Measurements from ENCODE around the gene NLGN1.

The NLGN1 gene

DNA sequence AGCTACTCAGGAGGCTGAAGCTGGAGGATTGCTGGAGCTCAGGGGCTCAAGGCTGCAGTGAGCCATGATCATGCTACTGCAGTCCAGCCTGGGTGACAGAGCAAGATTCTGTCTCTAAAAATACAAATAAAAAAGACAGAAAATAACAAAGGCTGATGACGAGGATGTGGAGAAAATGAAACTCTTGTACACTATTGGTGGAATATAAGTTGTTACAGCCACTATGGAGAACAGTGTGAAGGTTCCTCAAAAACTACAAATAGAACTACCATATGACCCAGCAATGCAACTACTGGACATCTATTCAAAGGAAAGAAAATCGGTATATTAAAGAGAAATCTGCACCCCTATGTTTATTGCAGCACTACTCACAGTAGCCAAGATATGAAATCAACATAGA is 934.8 kb downstream of the NLGN1 start:
- H3K9me3 ChIP-seq (ENCODE audit: severe bottlenecking): no peaks in the 10 kb centered on the region
- H3K27me3 ChIP-seq (ENCODE audit: insufficient read depth, poor library complexity, severe bottlenecking): no peaks in the 10 kb centered on the region
- no peaks in the 10 kb centered on the region for H3K36me3 ChIP-seq (ENCODE audit: low read depth)
- no peak for ATAC-seq (ENCODE audit: low read depth)
- H3K4me1 ChIP-seq (ENCODE audit: insufficient read depth, poor library complexity, severe bottlenecking): no peaks in the 10 kb centered on the region
- TF ChIP-seq, protein P1, sequence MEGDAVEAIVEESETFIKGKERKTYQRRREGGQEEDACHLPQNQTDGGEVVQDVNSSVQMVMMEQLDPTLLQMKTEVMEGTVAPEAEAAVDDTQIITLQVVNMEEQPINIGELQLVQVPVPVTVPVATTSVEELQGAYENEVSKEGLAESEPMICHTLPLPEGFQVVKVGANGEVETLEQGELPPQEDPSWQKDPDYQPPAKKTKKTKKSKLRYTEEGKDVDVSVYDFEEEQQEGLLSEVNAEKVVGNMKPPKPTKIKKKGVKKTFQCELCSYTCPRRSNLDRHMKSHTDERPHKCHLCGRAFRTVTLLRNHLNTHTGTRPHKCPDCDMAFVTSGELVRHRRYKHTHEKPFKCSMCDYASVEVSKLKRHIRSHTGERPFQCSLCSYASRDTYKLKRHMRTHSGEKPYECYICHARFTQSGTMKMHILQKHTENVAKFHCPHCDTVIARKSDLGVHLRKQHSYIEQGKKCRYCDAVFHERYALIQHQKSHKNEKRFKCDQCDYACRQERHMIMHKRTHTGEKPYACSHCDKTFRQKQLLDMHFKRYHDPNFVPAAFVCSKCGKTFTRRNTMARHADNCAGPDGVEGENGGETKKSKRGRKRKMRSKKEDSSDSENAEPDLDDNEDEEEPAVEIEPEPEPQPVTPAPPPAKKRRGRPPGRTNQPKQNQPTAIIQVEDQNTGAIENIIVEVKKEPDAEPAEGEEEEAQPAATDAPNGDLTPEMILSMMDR (IDR thresholded peaks at IDR 0.05; ENCODE audit: poor library complexity, severe bottlenecking): no peak
- no peak for DNase-seq (ENCODE audit: low spot score)
- no peak overlapping the region for H3K27ac ChIP-seq (ENCODE audit: poor library complexity, severe bottlenecking)
- no peak overlapping the region for H3K4me3 ChIP-seq (ENCODE audit: severe bottlenecking)

DNA sequence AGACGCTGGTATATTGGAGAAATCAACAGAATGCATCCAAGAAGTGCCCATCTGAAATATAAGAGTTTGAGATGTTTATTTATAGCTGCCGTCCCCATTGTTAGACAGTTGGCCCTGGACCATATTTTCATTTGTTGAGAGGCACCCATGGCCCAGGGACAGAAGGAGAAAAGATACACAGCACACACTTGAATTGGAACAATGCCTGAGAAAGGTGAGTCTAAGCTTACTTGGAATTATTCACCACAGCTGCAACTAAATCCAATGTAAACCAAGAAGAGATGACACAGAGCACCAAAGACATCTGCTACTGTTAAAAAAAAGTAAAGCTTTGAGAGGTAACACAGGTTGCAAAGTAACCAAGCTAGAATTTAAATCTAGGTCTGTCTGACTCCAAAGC is 936.1 kb downstream of the NLGN1 start:
- H3K4me1 ChIP-seq (ENCODE audit: insufficient read depth, poor library complexity, severe bottlenecking): no peaks in the 10 kb centered on the region
- DNase-seq (ENCODE audit: low spot score) (no peak), ATAC-seq (ENCODE audit: low read depth) (no peak)
- H3K27me3 ChIP-seq (ENCODE audit: insufficient read depth, poor library complexity, severe bottlenecking): no peaks in the 10 kb centered on the region
- H3K4me3 ChIP-seq (ENCODE audit: severe bottlenecking): no peak overlapping the region
- H3K27ac ChIP-seq (ENCODE audit: poor library complexity, severe bottlenecking): no peak overlapping the region
- H3K36me3 ChIP-seq (ENCODE audit: low read depth): no peaks in the 10 kb centered on the region
- no peaks in the 10 kb centered on the region for H3K9me3 ChIP-seq (ENCODE audit: severe bottlenecking)
- TF ChIP-seq, protein P1 (IDR thresholded peaks at IDR 0.05; ENCODE audit: poor library complexity, severe bottlenecking): no peak

DNA sequence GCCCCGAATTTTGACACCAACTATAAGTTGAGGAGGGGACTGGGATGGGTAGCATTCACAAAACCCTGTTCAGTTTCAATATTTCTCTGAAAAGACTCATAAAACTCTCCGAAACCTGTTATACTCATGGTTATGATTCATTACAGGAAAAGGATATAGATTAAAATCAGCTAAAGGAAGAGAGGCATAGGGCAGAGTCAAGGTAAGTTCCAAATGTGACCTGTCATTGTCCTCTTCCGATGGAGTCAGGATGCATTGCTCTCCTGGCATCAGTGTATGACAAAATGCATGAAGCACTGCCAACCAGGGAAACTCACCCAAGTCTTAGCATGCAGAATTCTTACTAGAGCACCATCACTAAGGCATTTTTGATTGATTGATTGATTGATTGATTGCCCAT is 936.6 kb downstream of the NLGN1 start:
- H3K27me3 ChIP-seq (ENCODE audit: insufficient read depth, poor library complexity, severe bottlenecking): no peaks in the 10 kb centered on the region
- no peaks in the 10 kb centered on the region for H3K9me3 ChIP-seq (ENCODE audit: severe bottlenecking)
- DNase-seq (ENCODE audit: low spot score) (no peak), ATAC-seq (ENCODE audit: low read depth) (no peak)
- no peak overlapping the region for H3K27ac ChIP-seq (ENCODE audit: poor library complexity, severe bottlenecking)
- H3K4me3 ChIP-seq (ENCODE audit: severe bottlenecking): no peak overlapping the region
- no peaks in the 10 kb centered on the region for H3K4me1 ChIP-seq (ENCODE audit: insufficient read depth, poor library complexity, severe bottlenecking)
- no peaks in the 10 kb centered on the region for H3K36me3 ChIP-seq (ENCODE audit: low read depth)
- TF ChIP-seq, protein P1 (IDR thresholded peaks at IDR 0.05; ENCODE audit: poor library complexity, severe bottlenecking): no peak

DNA sequence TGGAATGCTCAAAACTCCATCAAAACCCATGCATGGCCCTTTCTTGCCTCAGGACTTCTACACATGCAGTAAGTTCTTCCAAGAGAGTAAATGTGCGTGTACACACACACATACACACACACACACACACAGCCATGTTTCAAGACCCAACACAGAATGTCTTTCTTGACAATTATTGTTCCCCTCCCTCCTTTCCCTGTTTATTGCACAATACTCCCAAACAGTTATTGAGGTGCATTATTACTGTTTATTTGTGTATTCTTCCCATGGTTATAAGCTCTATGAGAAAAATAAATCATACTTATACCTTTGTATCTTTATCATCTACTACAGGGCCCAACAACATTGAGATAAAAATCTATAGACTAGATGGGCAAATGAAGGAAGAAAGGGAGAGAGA is 937.8 kb downstream of the NLGN1 start:
- ATAC-seq (ENCODE audit: low read depth): no peak
- no peak for DNase-seq (ENCODE audit: low spot score)
- no peak overlapping the region for H3K27ac ChIP-seq (ENCODE audit: poor library complexity, severe bottlenecking)
- no peaks in the 10 kb centered on the region for H3K36me3 ChIP-seq (ENCODE audit: low read depth)
- H3K4me3 ChIP-seq (ENCODE audit: severe bottlenecking): no peak overlapping the region
- no peaks in the 10 kb centered on the region for H3K27me3 ChIP-seq (ENCODE audit: insufficient read depth, poor library complexity, severe bottlenecking)
- TF ChIP-seq, protein P1 (IDR thresholded peaks at IDR 0.05; ENCODE audit: poor library complexity, severe bottlenecking): no peak
- no peaks in the 10 kb centered on the region for H3K9me3 ChIP-seq (ENCODE audit: severe bottlenecking)
- no peaks in the 10 kb centered on the region for H3K4me1 ChIP-seq (ENCODE audit: insufficient read depth, poor library complexity, severe bottlenecking)

DNA sequence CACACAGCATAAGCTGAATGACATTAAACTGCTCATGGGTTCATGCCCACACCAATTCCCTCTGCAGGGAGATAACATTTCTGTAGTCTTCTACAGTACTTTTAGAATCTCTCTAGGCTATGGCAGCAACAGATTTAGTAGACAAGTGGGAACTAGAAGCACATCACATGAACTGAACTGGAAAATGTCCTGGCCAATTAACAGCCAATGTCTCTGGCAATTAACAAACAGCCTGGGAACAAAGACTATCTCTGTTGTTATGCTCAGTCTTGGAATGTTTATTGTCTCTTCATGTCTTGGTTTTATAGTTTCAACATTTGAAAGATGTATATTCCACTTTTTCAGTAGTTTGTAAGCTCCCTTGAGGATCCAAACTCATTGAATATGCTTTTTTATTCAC is 938.4 kb downstream of the NLGN1 start:
- Histone ChIP-seq H3K27me3 (ENCODE audit: insufficient read depth, poor library complexity, severe bottlenecking) (no peaks in the 10 kb centered on the region), H3K4me3 (ENCODE audit: severe bottlenecking) (no peak overlapping the region), H3K27ac (ENCODE audit: poor library complexity, severe bottlenecking) (no peak overlapping the region), H3K9me3 (ENCODE audit: severe bottlenecking) (no peaks in the 10 kb centered on the region), H3K4me1 (ENCODE audit: insufficient read depth, poor library complexity, severe bottlenecking) (no peaks in the 10 kb centered on the region), H3K36me3 (ENCODE audit: low read depth) (no peaks in the 10 kb centered on the region)
- no peak for DNase-seq (ENCODE audit: low spot score)
- ATAC-seq (ENCODE audit: low read depth): no peak
- TF ChIP-seq, protein P1 (IDR thresholded peaks at IDR 0.05; ENCODE audit: poor library complexity, severe bottlenecking): no peak

Data from RWPE2 (cell line).